HG03575 (cell line): Measurements from ENCODE around the gene TLCD1.

ENCODE experiments used
- ATAC-seq: cut with Tn5 transposase; IDR thresholded peaks from one replicate; pipeline ENCODE4 v1.9.1; 2021; ENCODE audit not compliant: unreplicated experiment, insufficient number of reproducible peaks, low FRiP score; ENCODE audit errors: extremely low read depth

Gene TLCD1

DNA sequence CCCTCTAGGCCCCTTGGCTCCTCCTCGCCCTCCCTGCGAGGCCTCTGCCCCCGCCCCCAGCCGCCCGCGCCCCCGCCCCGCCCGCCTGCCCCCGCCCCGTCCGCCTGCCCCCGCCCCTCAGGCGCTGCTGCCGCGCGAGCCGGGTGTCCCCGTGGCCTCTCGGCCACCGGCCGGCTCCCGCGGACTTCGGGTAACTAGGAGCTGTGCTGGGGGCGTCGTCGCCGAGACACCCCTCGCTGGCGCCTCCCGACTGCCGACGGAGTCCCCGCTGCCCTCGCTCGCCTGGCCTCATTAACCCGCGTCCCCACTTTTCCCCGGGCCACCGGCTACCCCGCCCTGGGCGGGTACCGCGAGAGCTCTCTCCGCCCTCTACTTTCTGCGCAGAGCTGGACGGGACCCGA lies at the start of gene TLCD1:
TSS of gene TLCD1 (minus strand) at position 8 of the 401 bp plus-strand sequence. CDS start 136 bp downstream, outside the sequence.
- no peak for ATAC-seq

GRCh38 chr17:28774206-28774605 lies 48.2 kb upstream of the TLCD1 start:
- no peak for ATAC-seq

GRCh38 chr17:28773736-28774135 lies 47.7 kb upstream of the TLCD1 start:
- no peak for ATAC-seq

- ATAC-seq: no peak
Observed at GRCh38 chr17:28765038-28765437, 39.0 kb upstream of the TLCD1 start.

DNA sequence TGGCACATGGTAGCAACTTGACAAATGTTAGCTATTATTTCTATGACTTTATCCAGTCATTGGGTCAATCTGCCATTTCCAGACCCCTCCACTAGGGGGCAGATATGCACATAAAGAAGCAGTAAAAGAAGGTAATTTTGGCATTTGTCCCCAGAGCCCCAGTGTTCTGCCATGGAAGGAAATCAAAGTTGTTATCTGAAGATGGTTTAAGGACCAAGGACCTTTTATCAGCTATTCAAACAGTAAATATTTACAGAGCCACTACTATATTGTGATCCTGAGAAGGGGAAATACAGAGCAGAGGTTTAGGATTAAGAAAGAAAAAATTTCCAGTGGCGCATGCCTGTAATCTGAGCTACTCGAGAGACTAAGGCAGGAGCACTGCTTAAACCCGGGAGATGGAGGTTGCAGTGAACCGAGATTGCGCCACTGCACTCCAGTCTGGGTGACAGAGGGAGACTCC lies 37.8 kb upstream of the TLCD1 start:
- ATAC-seq: no peak

DNA sequence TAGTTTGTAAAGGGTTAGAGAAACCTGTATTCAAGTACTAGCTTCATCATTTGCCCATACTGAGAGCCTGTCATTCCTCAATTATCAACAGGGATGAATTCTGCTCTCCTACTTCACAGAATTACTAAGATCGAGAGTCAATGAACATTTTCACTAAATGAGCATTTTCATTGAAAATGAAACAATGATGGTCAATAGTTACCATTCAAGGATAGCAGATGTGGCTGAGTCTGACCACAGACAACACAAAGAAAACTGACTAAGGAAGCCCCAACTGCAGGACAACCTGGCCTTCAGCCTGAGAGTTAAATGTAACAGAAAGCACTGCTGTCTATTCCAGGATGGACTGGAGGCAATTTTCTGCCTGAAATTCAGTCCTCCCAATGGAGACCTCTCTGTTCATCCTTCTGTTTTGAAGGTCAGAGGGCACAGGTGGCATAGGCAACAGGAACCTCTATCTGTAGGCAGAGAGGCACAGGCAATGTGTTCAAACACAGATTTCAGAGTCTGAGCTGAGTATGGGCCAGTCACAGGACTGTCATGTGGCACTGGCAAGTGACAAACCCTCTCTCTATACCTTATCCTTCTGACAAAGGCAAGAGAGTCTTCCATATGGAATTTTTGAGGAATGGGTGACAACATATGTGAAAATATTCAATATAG lies 37.2 kb upstream of the TLCD1 start:
- ATAC-seq: no peak

- ATAC-seq: no peak
Observed at GRCh38 chr17:28760601-28761562, 34.8 kb upstream of the TLCD1 start.

DNA sequence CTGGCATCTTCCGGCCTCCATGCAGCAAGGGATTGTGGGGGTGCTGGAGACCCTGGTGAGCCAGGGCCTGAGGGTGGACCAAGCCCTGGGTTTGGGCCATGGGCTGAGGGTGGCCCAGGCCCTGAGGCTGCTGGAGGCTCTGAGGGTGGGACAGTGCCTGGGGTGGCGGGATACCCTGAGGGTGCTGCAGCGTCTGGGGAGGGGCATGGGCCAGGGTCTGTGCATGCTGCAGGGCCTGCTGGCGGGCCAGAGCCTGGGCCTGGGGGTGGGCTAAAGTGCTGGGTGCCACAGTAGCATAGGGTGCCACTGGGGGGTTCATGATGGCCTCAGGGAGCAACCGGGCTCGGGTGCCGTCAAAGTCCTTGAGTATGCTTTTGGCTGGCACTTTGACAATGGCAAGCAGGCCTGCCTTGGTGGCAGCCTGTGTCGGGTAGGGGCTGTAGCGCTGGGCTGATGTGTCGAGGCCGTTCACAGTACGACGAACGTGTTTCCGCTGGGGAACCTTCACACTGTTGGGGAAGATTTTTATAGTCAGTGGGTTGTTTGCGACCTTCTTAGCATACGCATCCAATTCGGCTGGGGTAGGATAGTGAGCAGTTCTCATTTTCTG lies 33.3 kb upstream of the TLCD1 start:
- no peak for ATAC-seq

- ATAC-seq: no peak
Observed at GRCh38 chr17:28758411-28759121, 32.5 kb upstream of the TLCD1 start.

DNA sequence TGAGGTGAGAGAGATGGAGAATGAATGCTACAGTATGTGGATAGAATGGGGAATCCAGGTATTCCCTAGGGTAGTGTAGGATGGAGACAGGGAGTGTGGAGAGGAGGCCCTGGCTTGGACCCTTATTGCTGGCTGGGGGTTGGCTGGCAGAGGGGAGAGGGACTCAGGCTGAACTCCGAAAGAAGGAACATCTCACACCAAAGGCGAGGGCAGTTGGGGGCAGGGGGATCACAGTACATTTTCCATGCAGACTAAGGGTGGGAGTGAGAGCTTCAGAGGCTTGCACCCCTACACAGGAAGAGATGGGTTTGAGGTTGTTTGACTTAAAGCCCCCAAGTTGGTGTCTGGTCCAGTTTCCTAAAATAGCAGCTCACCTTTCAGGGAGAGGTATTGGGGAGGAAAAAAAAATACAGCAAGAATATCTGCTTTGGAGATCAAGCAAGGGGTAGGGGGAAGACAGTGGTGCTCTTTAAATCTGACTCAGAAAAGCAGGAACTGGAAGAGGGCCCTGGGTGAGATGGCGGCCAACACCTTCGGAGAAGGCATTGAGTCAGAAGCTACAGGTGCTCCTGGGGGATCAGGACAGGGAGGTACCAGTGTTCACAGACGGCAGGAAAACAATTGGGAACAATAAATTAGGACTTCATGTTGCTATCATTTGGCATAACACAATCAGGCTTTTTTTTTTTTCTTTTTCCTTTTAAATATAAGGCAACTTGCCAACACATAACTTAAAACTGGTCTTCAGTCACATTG lies 30.2 kb upstream of the TLCD1 start:
- ATAC-seq: no peak

DNA sequence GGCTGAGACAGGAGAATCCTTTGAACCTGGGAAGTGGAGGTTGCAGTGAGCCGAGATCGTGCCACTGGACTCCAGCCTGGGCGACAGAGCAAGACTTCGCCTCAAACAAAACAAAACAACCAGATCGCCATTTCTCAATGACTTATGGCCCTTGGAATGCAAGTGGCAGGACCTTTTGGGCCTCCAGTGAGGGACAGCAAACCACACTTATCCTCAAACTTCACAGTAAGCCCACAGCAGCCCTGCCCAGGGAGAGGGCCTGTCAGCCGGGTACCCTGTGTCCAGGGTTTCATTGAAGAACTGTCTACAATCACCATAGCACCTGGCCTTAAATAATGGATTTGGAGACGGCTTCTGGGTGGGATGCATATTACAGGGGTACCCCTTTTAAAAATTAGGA lies 29.5 kb upstream of the TLCD1 start:
- ATAC-seq: no peak

GRCh38 chr17:28751600-28752366 lies 25.8 kb upstream of the TLCD1 start:
- ATAC-seq: no peak

- ATAC-seq: no peak
Observed at GRCh38 chr17:28750178-28751047, 24.4 kb upstream of the TLCD1 start.

- ATAC-seq: no peak
Observed at GRCh38 chr17:28749516-28750177, 23.6 kb upstream of the TLCD1 start.

GRCh38 chr17:28748852-28749515 lies 23.0 kb upstream of the TLCD1 start:
- no peak for ATAC-seq
